SK-N-MC (cell line): ENCODE measurements around the gene SSR1.

ENCODE experiments used
- EZH2 ChIP-seq: fragments of 200-600 bp; sonication (generic); IDR thresholded peaks from one replicate; pipeline ENCODE4 v1.6.1; 2017; ENCODE audit warnings: antibody characterized with exemption
- FOXP2 ChIP-seq: optimal IDR thresholded peaks from 2 replicates; pipeline ENCODE3; 2011; ENCODE audit warnings: mild to moderate bottlenecking, moderate library complexity; ENCODE audit not compliant: insufficient read depth; ENCODE audit errors: extremely low read length, control extremely low read depth
- POLR2AphosphoS5 ChIP-seq: IDR thresholded peaks from 2 replicates; pipeline ENCODE4 v1.6.1; 2012; ENCODE audit warnings: mild to moderate bottlenecking, low read depth, low read length, borderline replicate concordance

DNA sequence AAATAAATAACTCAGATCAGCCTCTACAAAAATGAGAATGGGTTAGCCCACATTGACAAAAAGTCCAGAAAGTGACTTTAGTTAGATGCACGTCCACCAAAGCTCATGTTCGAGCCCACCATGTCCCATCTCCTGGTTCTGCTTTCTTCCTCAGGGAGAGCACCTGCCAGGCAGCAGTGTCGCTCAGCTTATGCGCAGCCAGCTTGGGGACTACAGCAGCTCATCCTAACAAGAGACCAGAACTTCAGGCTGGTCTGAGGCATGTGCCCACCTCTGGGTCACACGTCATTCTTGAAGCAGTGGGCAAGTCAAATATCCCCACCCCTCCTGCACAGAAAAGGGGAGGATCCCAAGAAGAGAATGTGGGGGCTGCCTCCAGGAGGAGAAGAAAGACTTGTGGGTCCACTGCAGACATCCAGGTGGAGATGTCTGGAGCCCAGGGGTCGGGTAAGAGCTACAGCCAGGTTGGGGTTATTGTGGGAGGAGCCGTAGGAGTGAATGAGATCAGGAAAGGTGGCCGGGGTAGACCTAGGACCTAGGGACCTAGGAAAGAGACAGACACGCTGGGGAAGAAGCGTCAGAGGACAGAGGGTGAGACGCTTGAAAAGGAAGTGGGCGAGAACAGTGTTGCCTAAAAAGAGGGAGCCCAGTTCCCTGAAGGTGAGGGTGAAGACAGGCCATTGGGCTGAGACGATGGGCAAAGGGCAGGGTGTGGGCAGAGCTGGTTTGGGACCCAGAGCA, 52.5 kb downstream of the SSR1 start:
- TF ChIP-seq POLR2AphosphoS5: no peak
- TF ChIP-seq EZH2: no peak
- TF ChIP-seq FOXP2: no peak
